ENCODE data around the gene GOLT1A. TPM values are rescaled to one million over a fixed set of nuclear protein-coding genes. Genes with fewer than 3 reads are reported as not detected.

The GOLT1A gene
- total RNA-seq, 1 donor from 2014 or later = 0.50 TPM

- Mint-ChIP-seq H3K4me1 (ENCODE audit: low read depth, unreplicated experiment) (no peaks in the 10 kb centered on the region), H3K36me3 (ENCODE audit: low read depth, unreplicated experiment) (peaks cover 2% of the 10 kb centered on the region), H3K4me3 (ENCODE audit: unreplicated experiment) (no peak overlapping the region), H3K9me3 (ENCODE audit: unreplicated experiment) (peaks cover 6% of the 10 kb centered on the region), H3K27me3 (ENCODE audit: low read depth, unreplicated experiment) (peaks cover 18% of the 10 kb centered on the region), H3K27ac (ENCODE audit: unreplicated experiment) (no peak overlapping the region)
- no peak overlapping the region for H3K27ac ChIP-seq (ENCODE audit: low read depth, low read length)
- H3K4me3 ChIP-seq (ENCODE audit: insufficient read depth, low read depth, low read length) = no peak overlapping the region
- FAIRE-seq (no peak), DNase-seq (ENCODE audit: low read depth) (no peak)
- no peaks in the 10 kb centered on the region for H4K20me1 ChIP-seq (ENCODE audit: insufficient read depth, low read length)
- H3K27me3 ChIP-seq (ENCODE audit: insufficient read depth, low read length) = no peaks in the 10 kb centered on the region
- peaks cover 13% of the 10 kb centered on the region for H3K4me1 ChIP-seq (ENCODE audit: insufficient read depth, low read length)
- no peak overlapping the region for H2AFZ ChIP-seq (ENCODE audit: low read depth, low read length)
- no peaks in the 10 kb centered on the region for H3K36me3 ChIP-seq (ENCODE audit: insufficient read depth, low read length)
- H3K4me2 ChIP-seq (ENCODE audit: low read length) = no peak overlapping the region
- H3K9ac ChIP-seq (ENCODE audit: low read length) = no peak overlapping the region
- TF ChIP-seq EZH2 (IDR thresholded peaks at IDR 0.05; ENCODE audit: insufficient read depth, low read length) = no peak
- TF ChIP-seq, protein P1, sequence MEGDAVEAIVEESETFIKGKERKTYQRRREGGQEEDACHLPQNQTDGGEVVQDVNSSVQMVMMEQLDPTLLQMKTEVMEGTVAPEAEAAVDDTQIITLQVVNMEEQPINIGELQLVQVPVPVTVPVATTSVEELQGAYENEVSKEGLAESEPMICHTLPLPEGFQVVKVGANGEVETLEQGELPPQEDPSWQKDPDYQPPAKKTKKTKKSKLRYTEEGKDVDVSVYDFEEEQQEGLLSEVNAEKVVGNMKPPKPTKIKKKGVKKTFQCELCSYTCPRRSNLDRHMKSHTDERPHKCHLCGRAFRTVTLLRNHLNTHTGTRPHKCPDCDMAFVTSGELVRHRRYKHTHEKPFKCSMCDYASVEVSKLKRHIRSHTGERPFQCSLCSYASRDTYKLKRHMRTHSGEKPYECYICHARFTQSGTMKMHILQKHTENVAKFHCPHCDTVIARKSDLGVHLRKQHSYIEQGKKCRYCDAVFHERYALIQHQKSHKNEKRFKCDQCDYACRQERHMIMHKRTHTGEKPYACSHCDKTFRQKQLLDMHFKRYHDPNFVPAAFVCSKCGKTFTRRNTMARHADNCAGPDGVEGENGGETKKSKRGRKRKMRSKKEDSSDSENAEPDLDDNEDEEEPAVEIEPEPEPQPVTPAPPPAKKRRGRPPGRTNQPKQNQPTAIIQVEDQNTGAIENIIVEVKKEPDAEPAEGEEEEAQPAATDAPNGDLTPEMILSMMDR (IDR thresholded peaks at IDR 0.05; ENCODE audit: insufficient read depth, low read depth, low read length) = no peak
- peaks cover 10% of the 10 kb centered on the region for H3K9me3 ChIP-seq (ENCODE audit: insufficient read depth, low read depth, low read length)
- no peaks in the 10 kb centered on the region for H3K79me2 ChIP-seq (ENCODE audit: insufficient read depth, low read length)
Observed at GRCh38 chr1:204167730-204168129, 46.1 kb downstream of the GOLT1A start.

DNA sequence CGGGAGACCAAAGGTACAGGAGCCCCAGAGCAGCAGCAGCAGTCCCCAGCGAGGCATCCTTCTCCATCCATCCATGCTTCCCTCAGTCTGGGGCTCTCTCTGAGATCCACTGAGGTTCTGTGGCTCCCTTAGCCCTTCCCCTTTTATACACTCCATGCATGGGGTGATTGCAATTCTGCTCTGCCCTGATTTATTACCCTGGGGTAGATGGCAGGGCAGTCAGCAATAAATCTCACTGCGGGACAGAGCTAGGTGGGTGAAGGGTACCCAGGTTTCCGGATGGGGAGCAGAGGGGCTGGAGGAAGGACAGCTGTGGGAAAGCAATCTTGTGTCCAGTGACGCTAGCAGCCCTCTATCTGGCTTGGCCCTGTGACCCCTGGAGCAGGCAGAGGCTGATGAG, 47.6 kb downstream of the GOLT1A start, which contains the start of gene REN:
REN (minus strand) TSS at position 119 of the 400 bp plus-strand sequence; CDS start at position 75, 44 bp downstream.
- Mint-ChIP-seq H3K27me3 (ENCODE audit: low read depth, unreplicated experiment) (peaks cover 23% of the 10 kb centered on the region), H3K4me3 (ENCODE audit: unreplicated experiment) (no peak within 1 kb of the TSS), H3K27ac (ENCODE audit: unreplicated experiment) (no peak within 1 kb of the TSS), H3K36me3 (ENCODE audit: low read depth, unreplicated experiment) (peaks cover 2% of the 10 kb centered on the region), H3K4me1 (ENCODE audit: low read depth, unreplicated experiment) (no peaks in the 10 kb centered on the region), H3K9me3 (ENCODE audit: unreplicated experiment) (peaks cover 2% of the 10 kb centered on the region)
- no peak within 1 kb of the TSS for H2AFZ ChIP-seq (ENCODE audit: low read depth, low read length)
- no peaks in the 10 kb centered on the region for H3K27me3 ChIP-seq (ENCODE audit: insufficient read depth, low read length)
- no peak within 1 kb of the TSS for H3K4me3 ChIP-seq (ENCODE audit: insufficient read depth, low read depth, low read length)
- H3K79me2 ChIP-seq (ENCODE audit: insufficient read depth, low read length) = no peaks in the 10 kb centered on the region
- no peaks in the 10 kb centered on the region for H4K20me1 ChIP-seq (ENCODE audit: insufficient read depth, low read length)
- TF ChIP-seq EZH2 (IDR thresholded peaks at IDR 0.05; ENCODE audit: insufficient read depth, low read length) = no peak
- H3K4me1 ChIP-seq (ENCODE audit: insufficient read depth, low read length) = no peaks in the 10 kb centered on the region
- no peak within 1 kb of the TSS for H3K9ac ChIP-seq (ENCODE audit: low read length)
- H3K9me3 ChIP-seq (ENCODE audit: insufficient read depth, low read depth, low read length) = peaks cover 10% of the 10 kb centered on the region
- H3K36me3 ChIP-seq (ENCODE audit: insufficient read depth, low read length) = no peaks in the 10 kb centered on the region
- no peak within 1 kb of the TSS for H3K27ac ChIP-seq (ENCODE audit: low read depth, low read length)
- no peak within 1 kb of the TSS for H3K4me2 ChIP-seq (ENCODE audit: low read length)
- DNase-seq (ENCODE audit: low read depth) = no peak
- FAIRE-seq = no peak

DNA sequence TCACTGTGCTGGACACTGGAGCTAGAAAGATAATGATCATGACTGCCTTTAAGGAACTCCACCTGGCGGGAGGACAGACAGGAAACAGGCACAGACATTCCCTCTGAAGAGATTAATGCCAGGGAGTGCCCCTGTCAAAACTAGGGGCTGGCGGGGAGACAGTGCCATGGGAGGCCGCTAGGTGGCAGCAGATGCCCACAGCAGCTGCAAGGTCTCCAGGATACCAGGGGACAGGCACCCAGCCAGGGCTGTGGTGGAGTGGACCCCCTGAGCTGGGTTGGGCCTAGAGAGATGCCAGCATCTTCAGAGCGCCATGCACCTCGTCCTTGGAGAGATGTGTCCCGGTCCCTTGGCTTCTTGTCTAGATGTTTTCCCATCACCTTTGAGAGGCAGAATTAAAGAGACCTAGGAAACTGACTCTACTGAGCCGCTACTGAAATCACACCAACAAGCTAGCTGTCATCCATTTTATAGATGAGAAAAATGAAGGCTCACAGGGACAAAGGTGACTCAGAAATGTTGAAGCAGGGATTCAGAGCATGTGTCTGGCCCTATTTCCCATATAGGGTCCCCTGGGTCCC, 51.2 kb downstream of the GOLT1A start:
- H2AFZ ChIP-seq (ENCODE audit: low read depth, low read length) = no peak overlapping the region
- Mint-ChIP-seq H3K36me3 (ENCODE audit: low read depth, unreplicated experiment) (peaks cover 2% of the 10 kb centered on the region), H3K27ac (ENCODE audit: unreplicated experiment) (no peak overlapping the region), H3K9me3 (ENCODE audit: unreplicated experiment) (no peaks in the 10 kb centered on the region), H3K4me3 (ENCODE audit: unreplicated experiment) (no peak overlapping the region), H3K4me1 (ENCODE audit: low read depth, unreplicated experiment) (no peaks in the 10 kb centered on the region), H3K27me3 (ENCODE audit: low read depth, unreplicated experiment) (peaks cover 42% of the 10 kb centered on the region)
- no peaks in the 10 kb centered on the region for H3K36me3 ChIP-seq (ENCODE audit: insufficient read depth, low read length)
- H4K20me1 ChIP-seq (ENCODE audit: insufficient read depth, low read length) = no peaks in the 10 kb centered on the region
- peak; percentile 10 for DNase-seq (ENCODE audit: low read depth)
- no peak for TF ChIP-seq EZH2 (IDR thresholded peaks at IDR 0.05; ENCODE audit: insufficient read depth, low read length)
- TF ChIP-seq, protein P1 (IDR thresholded peaks at IDR 0.05; ENCODE audit: insufficient read depth, low read depth, low read length) = peak; percentile 97
- no peak overlapping the region for H3K27ac ChIP-seq (ENCODE audit: low read depth, low read length)
- peaks cover 5% of the 10 kb centered on the region for H3K27me3 ChIP-seq (ENCODE audit: insufficient read depth, low read length)
- no peak overlapping the region for H3K9ac ChIP-seq (ENCODE audit: low read length)
- H3K9me3 ChIP-seq (ENCODE audit: insufficient read depth, low read depth, low read length) = no peaks in the 10 kb centered on the region
- no peak overlapping the region for H3K4me2 ChIP-seq (ENCODE audit: low read length)
- no peaks in the 10 kb centered on the region for H3K79me2 ChIP-seq (ENCODE audit: insufficient read depth, low read length)
- H3K4me3 ChIP-seq (ENCODE audit: insufficient read depth, low read depth, low read length) = no peak overlapping the region
- no peak for FAIRE-seq
- no peaks in the 10 kb centered on the region for H3K4me1 ChIP-seq (ENCODE audit: insufficient read depth, low read length)

Data from astrocyte (in vitro differentiated cells and primary cell).